Esophagus muscularis mucosa (tissue), 2 donors: Measurements from ENCODE around the gene PLAGL2.

Experiments
- EP300 ChIP-seq: sonication (generic); formaldehyde crosslinking; IDR thresholded peaks from one replicate; pipeline ENCODE4 v1.6.1; 2017; ENCODE audit warnings: antibody characterized with exemption
- POLR2A ChIP-seq: fragments of 450-650 bp; IDR thresholded peaks from one replicate; pipeline ENCODE4 v1.6.1; 2017; ENCODE audit warnings: antibody characterized with exemption, moderate library complexity, mild to moderate bottlenecking, low read depth

- no peak for TF ChIP-seq EP300
- TF ChIP-seq POLR2A = no peak
These were observed 7.6 kb upstream of the PLAGL2 start for GRCh38 chr20:32215147-32215546.
